Mucosa of rectum (tissue), 2 donors: Measurements from ENCODE around the gene C1orf50.
A peak's percentile ranks its signal among the peaks of the same experiment; 100 is the strongest.
"Not testable (repeated sequence)": the region's sequence is repeated elsewhere in the genome, so short reads cannot be mapped to it uniquely, and the experiment has no call there.

Experiments
- H3K27ac ChIP-seq, 2 donors: one replicate each; pipeline ENCODE4 v1.7.0; 2013; ENCODE audit warnings: inconsistent platforms in 2 of 2, low read depth in 2 of 2, low read length in 2 of 2
- H3K27me3 ChIP-seq, 2 donors: one replicate each; pipeline ENCODE4 v1.7.0; 2013; ENCODE audit warnings: low read length in 2 of 2; ENCODE audit not compliant: control insufficient read depth in 2 of 2, insufficient read depth in 2 of 2
- H3K36me3 ChIP-seq, 2 donors: one replicate each; pipeline ENCODE4 v1.7.0; 2013; ENCODE audit warnings: low read length in 2 of 2; ENCODE audit not compliant: control insufficient read depth in 2 of 2, insufficient read depth in 2 of 2
- H3K4me1 ChIP-seq, 2 donors: one replicate each; pipeline ENCODE4 v1.7.0; 2013; ENCODE audit warnings: low read length in 2 of 2, mild to moderate bottlenecking in 1 of 2; ENCODE audit not compliant: control insufficient read depth in 2 of 2, insufficient read depth in 2 of 2
- H3K4me3 ChIP-seq, 2 donors: one replicate each; pipeline ENCODE4 v1.7.0; 2013; ENCODE audit warnings: low read length in 2 of 2
- H3K9ac ChIP-seq, 2 donors: one replicate each; pipeline ENCODE4 v1.7.0; 2013; ENCODE audit warnings: low read length in 2 of 2, low read depth in 1 of 2, mild to moderate bottlenecking in 1 of 2
- H3K9me3 ChIP-seq, 2 donors: one replicate each; pipeline ENCODE4 v1.7.0; 2013; ENCODE audit warnings: low read length in 2 of 2; ENCODE audit not compliant: control insufficient read depth in 2 of 2
- donor health status: healthy.
- donor health status: Normal muscosa, but diverticular disease.

Gene C1orf50

DNA sequence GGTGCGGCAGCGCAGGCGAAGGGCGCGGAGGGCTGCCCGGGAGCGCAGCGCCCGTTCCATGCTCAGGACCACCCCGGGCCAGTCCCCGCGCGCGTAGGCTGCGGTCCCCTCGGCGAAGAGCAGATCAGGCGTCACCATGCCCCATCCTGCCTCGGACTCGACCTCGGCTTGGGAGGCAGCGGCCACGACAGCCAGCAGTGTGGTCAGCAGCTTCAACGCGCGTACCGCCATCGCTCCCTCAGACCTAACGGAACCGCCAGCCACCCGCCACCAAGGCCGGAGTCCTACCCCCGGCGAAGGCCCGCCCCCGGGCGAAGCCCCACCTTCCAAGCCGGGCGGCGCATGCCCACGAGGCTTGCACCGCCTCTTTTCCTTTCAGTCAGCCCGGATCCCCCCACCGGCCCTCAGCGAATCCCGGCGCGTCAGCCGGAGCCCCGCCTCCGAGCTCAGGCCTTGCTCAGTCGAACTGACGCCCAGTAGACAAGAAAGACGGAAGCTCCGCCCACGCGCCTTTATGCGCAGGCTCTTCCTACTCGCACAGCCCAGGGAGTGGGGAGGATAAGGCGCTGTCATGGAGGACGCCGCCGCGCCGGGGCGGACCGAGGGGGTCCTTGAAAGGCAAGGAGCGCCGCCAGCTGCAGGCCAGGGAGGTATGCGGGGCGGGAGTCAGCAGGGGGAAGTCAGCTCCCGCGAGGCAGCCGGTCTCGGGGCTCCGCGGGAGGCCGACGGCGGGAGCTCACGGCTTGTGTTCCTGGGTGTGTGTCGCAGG, at the start of gene C1orf50, which contains the start of gene P3H1:
Gene C1orf50 (plus strand): TSS at position 509 of the 769 bp plus-strand sequence. CDS start 63 bp downstream, at position 572.
Gene P3H1 (minus strand): TSS at position 288 of the 769 bp plus-strand sequence. CDS start 57 bp downstream, at position 231.
- Histone ChIP-seq H3K36me3 (no peaks in the 10 kb centered on the region), H3K4me1 (peaks cover 5 to 17% of the 10 kb centered on the region in 2 donors), H3K27me3 (no peaks in the 10 kb centered on the region), H3K9me3 (no peaks in the 10 kb centered on the region), H3K9ac (peak within 1 kb of the TSS; percentile 90 to 93), H3K4me3 (peak within 1 kb of the TSS; percentile 88 to 99), H3K27ac (peak within 1 kb of the TSS; percentile 89)

DNA sequence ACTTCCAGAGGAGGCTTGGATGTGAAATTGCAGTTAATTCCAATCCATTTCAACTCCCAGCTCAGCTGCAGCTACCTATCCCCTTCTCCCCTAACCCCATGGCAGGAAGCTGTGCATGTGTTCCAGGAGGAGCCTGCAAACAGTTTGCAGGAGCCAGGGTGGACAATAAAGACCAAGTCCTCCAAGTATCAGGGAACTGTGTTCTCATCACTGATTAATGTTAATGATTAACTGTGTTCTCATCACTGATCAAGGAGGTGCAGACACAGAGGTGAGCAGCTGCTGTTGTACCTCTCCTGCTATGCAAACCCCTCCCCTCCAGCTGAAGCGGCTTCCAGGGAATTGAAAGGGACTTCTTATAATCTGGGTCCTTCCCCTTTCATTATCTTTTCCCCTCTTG, 46.2 kb upstream of the C1orf50 start:
- no peaks in the 10 kb centered on the region for H3K4me1 ChIP-seq
- no peaks in the 10 kb centered on the region for H3K36me3 ChIP-seq
- no peak overlapping the region for H3K4me3 ChIP-seq
- H3K9me3 ChIP-seq, result no peaks in the 10 kb centered on the region
- H3K9ac ChIP-seq, result no peak overlapping the region
- no peak overlapping the region for H3K27ac ChIP-seq
- H3K27me3 ChIP-seq, result no peaks in the 10 kb centered on the region

DNA sequence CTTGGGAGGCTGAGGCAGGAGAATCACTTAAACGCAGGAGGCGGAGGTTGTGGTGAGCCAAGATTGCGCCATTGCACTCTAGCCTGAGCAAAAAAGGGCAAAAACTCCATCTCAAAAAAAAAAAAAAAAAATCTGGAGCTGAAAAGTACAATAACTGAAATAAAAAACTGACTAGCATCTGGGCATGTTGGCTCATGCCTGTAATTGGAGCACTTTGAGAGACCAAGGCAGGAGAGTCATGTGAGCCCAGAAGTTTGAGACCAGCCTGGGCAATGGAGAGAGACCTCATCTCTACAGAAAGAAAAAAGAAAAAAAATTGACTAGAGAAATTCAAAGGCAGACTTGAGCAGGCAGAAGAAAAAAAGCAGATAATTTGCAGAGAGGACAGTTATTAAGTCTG, 45.1 kb upstream of the C1orf50 start:
- H3K4me1 ChIP-seq, result no peaks in the 10 kb centered on the region
- no peaks in the 10 kb centered on the region for H3K36me3 ChIP-seq
- H3K9me3 ChIP-seq, result no peaks in the 10 kb centered on the region
- H3K27me3 ChIP-seq, result no peaks in the 10 kb centered on the region
- H3K27ac ChIP-seq, result no peak overlapping the region
- H3K4me3 ChIP-seq, result no peak overlapping the region
- no peak overlapping the region for H3K9ac ChIP-seq

DNA sequence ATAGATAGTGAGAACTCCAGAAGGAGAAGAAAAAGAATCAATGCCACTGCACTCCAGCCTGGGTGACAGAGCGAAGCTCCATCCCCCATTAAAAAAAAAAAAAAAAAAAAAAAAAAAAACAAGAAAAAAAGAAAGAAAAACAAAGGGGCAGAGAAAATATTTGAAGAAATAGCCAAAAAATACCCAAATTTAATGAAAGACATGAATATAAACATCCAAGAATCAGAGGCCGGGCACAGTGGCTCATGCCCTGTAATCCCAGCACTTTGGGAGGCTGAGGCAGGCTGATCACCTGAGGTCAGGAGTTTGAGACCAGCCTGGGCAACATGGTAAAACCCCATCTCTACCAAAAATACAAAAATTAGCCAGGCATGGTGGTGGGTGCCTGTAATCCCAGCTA, 44.6 kb upstream of the C1orf50 start:
- H3K4me1 ChIP-seq, H3K27me3 ChIP-seq, H3K9ac ChIP-seq, H3K36me3 ChIP-seq, H3K4me3 ChIP-seq, H3K9me3 ChIP-seq, H3K27ac ChIP-seq: not testable (repeated sequence)

DNA sequence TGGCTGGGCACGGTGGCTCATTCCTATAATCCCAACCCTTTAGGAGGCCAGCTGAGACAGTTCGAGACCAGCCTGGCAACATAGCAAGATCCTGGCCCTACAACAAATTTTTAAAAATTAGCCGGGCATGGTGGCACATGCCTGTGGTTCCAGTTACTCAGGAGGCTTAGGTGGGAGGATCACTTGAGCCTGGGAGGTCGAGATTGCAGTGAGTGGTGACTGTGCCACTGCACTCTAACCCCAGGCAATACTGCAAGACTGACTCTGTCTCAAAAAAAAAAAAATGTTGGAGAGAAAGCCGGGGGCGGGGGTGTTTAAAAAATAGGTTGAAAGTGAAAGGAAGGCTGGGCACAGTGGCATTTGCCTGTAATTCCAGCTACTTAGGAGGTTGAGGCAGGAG, 43.5 kb upstream of the C1orf50 start:
- H3K9me3 ChIP-seq, result no peaks in the 10 kb centered on the region
- H3K36me3 ChIP-seq, result no peaks in the 10 kb centered on the region
- no peak overlapping the region for H3K27ac ChIP-seq
- no peaks in the 10 kb centered on the region for H3K4me1 ChIP-seq
- H3K9ac ChIP-seq, result no peak overlapping the region
- no peaks in the 10 kb centered on the region for H3K27me3 ChIP-seq
- no peak overlapping the region for H3K4me3 ChIP-seq

DNA sequence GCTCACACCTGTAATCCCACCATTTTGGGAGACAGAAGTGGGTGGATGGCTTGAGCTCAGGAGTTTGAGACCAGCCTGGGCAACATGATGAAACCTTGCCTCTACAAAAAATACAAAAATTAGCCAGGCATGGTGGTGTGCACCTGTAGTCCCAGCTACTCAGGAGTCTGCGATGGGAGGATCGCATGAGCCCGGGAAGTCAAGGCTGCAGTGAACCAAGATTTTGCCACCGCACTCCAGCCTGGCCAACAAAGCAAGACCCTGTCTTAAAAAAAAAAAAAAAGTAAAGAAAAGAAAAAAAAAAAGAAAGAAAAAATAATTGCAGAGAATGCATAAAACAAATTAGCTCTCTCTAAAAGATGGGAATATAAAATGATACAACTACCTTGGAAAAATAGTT, 41.2 kb upstream of the C1orf50 start:
- not testable (repeated sequence) for H3K4me3 ChIP-seq, H3K9me3 ChIP-seq, H3K27ac ChIP-seq, H3K36me3 ChIP-seq, H3K4me1 ChIP-seq, H3K9ac ChIP-seq, H3K27me3 ChIP-seq

DNA sequence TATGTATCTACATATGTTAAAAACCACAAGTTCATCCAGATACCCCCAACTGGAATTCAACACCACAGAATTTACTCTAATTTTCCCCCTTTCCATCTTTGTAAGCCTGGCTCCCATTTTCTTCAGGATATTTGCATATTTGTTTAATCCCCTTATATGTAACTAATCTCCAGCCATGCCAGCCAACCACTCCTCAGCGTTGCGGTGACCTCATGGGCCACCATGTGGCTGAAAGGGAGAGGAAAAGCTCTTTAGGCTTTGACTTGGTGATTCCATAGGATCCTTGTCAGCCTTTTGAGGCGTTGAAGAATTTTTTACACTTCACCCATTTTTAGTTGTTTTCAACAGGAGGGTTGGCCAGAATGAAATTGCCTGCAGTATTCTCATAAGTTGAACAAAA, 37.0 kb upstream of the C1orf50 start:
- no peak overlapping the region for H3K9ac ChIP-seq

DNA sequence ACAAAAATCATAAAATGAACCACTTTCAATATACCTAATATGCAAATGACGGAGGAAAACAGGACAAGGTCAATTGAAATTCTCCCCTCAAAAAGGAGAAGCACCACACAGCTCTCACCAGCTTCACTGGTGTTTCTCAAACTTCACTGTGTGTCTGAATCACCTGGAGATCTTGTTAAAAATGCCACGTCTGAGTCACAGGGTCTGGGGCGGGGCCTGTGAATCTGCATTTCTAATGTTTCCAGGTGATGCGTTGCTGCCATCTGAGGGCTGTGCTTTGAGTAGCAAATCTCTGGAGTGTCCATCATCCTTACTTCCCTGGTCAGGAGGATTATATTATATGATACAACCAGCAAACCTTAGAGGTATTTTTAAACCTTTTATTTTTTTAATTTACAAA, 36.1 kb upstream of the C1orf50 start:
- Histone ChIP-seq H3K4me1 (peaks cover 5 to 15% of the 10 kb centered on the region in 2 donors), H3K9ac (no peak overlapping the region), H3K27ac (no peak overlapping the region), H3K27me3 (no peaks in the 10 kb centered on the region), H3K36me3 (no peaks in the 10 kb centered on the region), H3K4me3 (no peak overlapping the region), H3K9me3 (no peaks in the 10 kb centered on the region)

More for the DNA sequence above, 37.0 kb upstream of the C1orf50 start:
- H3K4me1 ChIP-seq, result peaks cover 4 to 9% of the 10 kb centered on the region in 2 donors
- H3K4me3 ChIP-seq, result no peak overlapping the region
- no peaks in the 10 kb centered on the region for H3K27me3 ChIP-seq
- H3K36me3 ChIP-seq, result no peaks in the 10 kb centered on the region
- no peak overlapping the region for H3K27ac ChIP-seq
- H3K9me3 ChIP-seq, result no peaks in the 10 kb centered on the region

DNA sequence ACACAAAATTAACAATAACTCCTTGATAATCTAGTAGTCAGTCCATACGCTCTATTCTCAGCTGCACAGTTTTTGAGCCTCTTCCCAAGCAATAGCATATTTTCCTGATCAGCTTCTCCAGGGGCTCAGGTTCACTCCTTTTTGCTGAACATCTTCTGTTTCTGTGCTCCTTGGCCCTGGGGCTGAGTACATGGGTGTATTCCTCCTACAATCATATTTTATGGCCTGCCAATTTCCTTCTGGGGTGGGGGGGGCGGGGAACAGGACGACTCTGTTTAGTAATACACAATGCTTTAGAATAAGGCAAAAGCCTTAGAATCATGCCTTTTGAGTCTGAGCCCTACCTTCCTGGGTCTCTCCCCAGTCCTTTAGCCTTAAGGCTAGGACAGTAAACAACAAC, 35.5 kb upstream of the C1orf50 start:
- Histone ChIP-seq H3K27ac (no peak overlapping the region), H3K27me3 (no peaks in the 10 kb centered on the region), H3K9me3 (no peaks in the 10 kb centered on the region), H3K4me3 (no peak overlapping the region), H3K9ac (no peak overlapping the region), H3K4me1 (peaks cover 11 to 21% of the 10 kb centered on the region in 2 donors), H3K36me3 (no peaks in the 10 kb centered on the region)

DNA sequence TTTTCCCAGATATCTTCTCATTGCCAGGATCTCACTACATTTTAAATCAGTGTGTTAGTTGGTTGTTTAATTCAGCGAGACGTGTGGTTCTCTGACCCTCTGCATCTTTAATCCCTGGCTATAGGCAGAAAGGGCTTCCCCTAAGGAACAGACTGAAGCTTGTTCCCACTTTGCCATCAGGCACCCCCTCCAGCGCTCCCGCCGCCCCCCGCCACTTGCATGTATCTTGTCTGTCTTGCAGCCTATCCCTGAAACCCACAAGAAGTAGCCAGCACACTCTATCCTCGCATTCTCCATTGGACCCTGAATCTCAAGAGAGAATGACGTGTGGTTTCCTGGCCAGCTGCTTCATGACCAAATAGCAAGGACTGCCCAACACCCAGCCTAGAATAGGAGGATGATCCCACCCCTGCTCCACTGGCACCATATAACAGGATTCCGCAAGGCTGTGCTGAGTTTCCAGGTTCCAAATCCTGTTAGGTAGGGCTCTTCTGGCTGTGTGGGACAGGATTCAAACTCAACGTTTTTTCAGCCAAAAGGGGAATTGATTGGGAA, 34.8 kb upstream of the C1orf50 start:
- no peaks in the 10 kb centered on the region for H3K27me3 ChIP-seq
- no peaks in the 10 kb centered on the region for H3K36me3 ChIP-seq
- H3K27ac ChIP-seq, result no peak overlapping the region
- H3K4me1 ChIP-seq, result peaks cover 17 to 25% of the 10 kb centered on the region in 2 donors
- no peak overlapping the region for H3K4me3 ChIP-seq
- no peak overlapping the region for H3K9ac ChIP-seq
- no peaks in the 10 kb centered on the region for H3K9me3 ChIP-seq
